ENCODE results near the gene ZNF236. TPM values are rescaled to one million over a fixed set of nuclear protein-coding genes. Genes with fewer than 3 reads are reported as not detected.

Gene ZNF236
- total RNA-seq, 1 donor from 2014 or later = 31.0 TPM

DNA sequence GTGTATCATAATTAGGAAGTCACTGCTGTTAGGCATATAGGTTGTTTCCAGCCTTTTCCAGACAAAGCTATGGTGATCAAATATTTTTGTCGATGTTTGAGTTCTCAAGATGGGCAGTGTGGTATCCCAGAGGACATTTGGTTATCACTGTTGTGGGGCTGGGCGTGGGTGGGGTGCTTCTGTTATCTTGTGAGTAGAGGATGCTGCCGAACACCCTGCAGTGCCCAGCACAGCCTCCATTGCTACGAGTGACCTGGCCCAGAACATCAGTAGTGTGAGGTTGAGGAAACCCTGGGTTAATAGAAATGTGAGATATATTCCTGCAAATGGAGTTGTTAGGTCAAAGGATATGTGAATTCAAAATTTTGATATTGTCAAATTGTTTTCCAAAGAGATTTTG lies 33.2 kb downstream of the ZNF236 start:
- FAIRE-seq = no peak

DNA sequence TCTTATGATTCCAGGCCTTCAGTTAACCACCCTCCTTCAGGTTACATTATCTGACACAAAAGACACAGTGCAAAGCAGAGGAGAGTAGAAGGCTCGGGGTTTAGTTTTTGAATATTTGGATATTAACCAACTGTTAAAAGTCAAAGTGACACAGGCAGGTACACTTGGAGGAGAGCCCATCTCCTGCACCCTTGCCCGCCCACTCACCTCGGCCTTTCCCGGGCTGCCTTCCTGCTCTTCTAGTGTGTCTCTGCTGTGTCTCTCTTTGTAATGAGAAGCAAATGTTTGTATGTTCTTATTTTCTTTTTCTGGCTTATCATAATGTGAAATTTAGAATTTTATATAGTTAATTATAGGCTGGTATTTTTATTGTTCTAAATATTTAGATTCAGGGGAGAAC lies 35.1 kb downstream of the ZNF236 start:
- no peak for FAIRE-seq
- no peak for DNase-seq (ENCODE audit: low spot score in 2 of 2)

More for the DNA sequence above, 33.2 kb downstream of the ZNF236 start:
- no peak for DNase-seq (ENCODE audit: low spot score in 2 of 2)

DNA sequence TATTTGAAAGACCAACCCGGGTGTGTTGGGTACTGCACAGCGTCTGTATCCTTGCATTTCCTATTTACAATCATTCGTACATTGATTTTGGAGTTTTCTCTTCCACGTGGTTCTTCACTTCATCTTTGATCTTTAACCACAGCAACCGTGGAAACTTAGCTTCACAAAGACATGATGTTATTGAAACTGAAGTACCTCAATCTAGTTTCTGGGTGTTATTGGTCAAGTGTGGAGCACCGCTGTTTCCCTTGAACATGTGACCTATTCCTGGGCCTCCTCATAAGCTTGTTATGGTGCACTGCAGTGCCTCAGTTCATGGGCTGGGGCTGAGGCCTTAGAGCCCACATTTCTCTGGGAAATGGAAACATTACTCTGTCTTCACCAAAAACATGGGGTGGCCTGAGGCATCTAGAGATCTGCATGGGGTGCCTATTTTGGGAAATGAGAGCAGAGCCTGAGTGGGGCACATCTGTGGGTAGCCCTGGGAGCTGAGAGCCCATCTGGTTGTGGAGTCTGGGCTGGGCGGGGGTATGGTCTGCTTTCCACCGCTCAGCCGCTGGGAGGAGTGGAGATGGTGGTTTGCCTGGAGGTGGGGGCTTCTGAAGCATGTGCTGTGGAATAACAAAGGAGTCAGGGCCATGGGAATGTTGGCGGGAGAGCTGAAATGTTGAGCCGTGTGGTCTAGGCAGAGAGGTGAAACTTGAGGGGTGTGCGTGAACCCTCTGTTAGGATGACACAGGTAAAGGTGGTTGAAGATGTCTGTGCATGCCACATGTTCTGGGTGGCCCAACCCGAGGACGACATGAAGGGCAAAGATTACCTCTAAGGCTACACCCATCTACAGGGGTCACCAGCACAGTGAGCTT lies 37.4 kb downstream of the ZNF236 start:
- DNase-seq (ENCODE audit: low spot score in 2 of 2) (no peak), FAIRE-seq (no peak)

- FAIRE-seq (no peak), DNase-seq (ENCODE audit: low spot score in 2 of 2) (no peak)
These were observed 38.1 kb downstream of the ZNF236 start for GRCh38 chr18:76860411-76860810.

DNA sequence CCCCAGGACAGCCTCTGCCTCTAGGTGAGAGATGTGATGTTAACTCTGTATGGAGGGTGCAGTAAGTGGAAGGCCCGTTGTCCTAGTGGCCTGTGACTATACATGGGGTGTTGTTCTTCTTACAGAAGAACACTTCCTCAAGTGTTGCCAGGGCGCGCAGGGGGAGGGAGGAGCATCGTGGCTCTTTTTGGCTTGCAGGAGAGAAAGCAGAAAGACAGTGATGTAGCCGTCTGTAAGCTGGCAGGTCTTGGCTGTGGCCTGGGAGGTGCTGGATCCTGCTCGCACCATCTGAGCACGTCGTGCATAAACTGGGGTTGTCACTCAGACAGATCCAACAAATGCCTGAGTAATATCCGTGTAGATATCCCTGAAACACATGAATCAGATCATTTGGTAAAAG lies 44.3 kb downstream of the ZNF236 start:
- FAIRE-seq (no peak), DNase-seq (ENCODE audit: low spot score in 2 of 2) (no peak)

GRCh38 chr18:76873311-76873710 lies 51.0 kb downstream of the ZNF236 start:
- FAIRE-seq = no peak
- no peak for DNase-seq (ENCODE audit: low spot score in 2 of 2)

DNA sequence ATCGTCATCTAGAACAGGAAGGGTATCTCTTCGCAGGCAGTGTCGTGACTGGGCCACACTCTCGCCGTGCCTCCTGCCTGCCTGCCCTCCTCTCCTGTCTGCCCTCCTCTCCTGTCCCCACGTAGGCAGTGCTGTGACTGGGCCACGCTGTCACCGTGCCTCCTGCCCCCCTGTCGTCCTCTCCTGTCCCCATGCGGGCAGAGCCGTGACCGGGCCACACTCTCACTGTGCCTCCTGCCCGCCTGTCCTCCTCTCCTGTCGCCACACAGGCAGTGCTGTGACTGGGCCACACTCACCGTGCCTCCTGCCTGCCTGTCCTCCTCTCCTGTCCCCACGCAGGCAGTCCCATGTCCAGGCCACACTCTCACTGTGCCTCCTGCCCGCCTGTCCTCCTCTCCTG lies 51.4 kb downstream of the ZNF236 start:
- DNase-seq (ENCODE audit: low spot score in 2 of 2) (no peak), FAIRE-seq (no peak)

GRCh38 chr18:76874642-76875389 lies 52.5 kb downstream of the ZNF236 start:
- FAIRE-seq (no peak), DNase-seq (ENCODE audit: low spot score in 2 of 2) (no peak)

DNA sequence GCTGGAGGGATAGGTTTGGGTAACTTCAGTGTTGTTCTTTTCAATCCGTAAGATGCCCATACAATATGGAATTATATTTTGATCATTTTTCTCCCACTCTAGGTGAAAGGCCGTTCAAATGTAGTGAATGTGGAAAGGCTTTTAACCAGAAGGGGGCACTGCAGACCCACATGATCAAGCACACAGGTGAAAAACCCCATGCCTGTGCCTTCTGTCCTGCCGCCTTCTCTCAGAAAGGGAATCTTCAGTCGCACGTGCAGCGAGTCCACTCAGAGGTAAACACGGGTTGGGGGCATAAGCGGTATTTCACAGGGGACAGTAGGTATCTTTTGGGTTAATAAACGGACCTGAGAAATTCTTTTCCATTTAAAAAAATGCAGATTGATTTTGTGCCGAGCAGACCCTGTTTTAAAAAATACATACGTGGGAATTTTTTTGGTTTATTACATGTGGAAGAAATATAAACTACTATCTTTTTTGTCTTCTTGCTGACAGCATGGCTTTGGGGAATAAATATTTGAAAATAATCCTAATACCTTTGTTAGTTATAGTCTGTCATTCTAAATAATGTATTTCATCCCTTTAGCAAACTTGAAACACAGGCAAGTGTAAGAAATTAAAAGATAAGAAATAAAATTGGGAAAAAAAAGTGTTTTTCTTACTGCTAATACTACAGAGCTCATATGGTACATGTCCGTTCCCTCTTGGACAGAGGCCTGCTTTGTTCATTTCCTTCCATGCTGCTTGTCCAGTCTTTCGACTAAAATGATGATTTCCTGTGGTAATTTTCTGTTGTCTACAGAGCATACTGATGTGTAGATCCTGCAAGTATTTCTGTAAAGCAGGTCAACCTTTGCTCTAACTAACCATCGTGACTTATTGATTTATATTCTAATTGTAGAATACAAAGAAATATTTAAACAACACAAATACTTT lies 53.3 kb downstream of the ZNF236 start:
- FAIRE-seq (no peak), DNase-seq (ENCODE audit: low spot score in 2 of 2) (no peak)

DNA sequence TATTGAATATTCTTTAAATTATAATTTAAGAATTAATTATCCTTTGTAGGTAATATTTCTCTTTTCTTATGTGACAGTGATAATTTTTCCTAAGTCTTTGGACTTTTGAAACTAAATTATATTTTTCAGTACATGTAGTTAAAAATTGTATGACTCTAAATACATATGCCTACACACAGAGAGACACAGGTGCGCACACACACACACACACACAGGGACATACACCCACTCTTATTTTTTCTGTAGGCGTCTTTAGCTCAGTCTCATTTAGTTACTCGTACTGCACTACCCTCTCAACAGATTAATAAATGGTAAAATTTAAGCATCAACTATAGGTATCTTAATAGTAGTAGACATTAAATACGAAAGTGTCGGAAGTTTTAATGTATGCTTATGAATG lies 56.1 kb downstream of the ZNF236 start:
- FAIRE-seq (no peak), DNase-seq (ENCODE audit: low spot score in 2 of 2) (no peak)

DNA sequence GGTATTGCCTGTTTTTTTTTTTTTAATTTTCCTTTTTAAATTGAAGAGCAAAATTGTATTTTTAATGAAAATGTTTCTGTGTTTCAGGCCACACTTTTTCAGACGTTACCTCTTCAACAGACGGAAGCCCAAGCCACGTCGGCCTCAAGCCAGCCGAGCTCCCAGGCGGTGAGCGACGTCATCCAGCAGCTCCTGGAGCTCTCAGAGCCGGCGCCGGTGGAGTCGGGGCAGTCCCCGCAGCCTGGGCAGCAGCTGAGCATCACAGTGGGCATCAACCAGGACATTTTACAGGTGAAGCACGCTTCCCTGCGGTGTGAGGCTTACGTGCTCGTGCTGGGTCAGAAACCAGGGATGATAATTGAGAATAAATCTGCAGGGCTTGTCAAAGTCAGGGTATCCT lies 57.7 kb downstream of the ZNF236 start:
- FAIRE-seq = no peak
- no peak for DNase-seq (ENCODE audit: low spot score in 2 of 2)

- DNase-seq (ENCODE audit: low spot score in 2 of 2) = no peak
- FAIRE-seq = no peak
These were observed 59.4 kb downstream of the ZNF236 start for GRCh38 chr18:76881744-76882143.

DNA sequence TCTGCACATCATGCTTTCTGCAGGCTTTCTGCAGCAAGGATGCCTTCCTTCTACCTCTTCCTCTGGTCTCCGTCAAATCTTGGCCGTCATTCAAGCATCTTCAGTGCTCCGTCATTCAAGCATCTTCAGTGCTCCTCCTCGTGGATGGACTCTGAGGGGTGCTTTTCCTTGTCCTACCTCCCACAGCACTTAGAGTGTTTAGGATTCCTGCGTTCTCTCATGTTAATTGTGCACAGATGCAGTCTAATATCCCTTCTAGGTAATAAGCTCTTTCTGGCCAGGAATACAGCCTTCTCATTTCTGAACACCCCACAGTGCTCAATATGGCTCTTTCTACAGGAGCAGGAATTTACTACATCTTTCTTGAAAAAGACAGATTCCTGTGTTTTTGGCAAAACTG lies 59.8 kb downstream of the ZNF236 start:
- DNase-seq (ENCODE audit: low spot score in 2 of 2) (no peak), FAIRE-seq (no peak)

DNA sequence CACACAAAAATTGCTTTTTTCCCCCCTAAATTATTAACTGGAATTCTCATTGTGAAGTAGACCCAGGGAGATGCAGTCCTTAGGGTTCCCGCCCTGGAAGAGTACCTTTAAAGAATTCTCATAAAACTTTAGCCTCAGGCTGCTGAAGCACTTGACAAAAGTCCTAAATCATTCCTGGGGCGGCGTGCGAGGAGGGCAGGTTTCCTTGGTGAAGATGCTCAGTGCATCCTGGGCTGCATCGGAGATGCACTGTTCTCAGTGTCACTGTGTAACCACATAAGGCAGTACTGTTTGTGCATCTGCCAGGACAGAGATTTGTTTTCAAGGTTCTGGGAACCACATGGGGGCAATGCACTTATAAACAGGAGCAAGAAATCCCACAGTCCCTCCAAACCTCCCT lies 62.6 kb downstream of the ZNF236 start:
- DNase-seq (ENCODE audit: low spot score in 2 of 2) (no peak), FAIRE-seq (no peak)

DNA sequence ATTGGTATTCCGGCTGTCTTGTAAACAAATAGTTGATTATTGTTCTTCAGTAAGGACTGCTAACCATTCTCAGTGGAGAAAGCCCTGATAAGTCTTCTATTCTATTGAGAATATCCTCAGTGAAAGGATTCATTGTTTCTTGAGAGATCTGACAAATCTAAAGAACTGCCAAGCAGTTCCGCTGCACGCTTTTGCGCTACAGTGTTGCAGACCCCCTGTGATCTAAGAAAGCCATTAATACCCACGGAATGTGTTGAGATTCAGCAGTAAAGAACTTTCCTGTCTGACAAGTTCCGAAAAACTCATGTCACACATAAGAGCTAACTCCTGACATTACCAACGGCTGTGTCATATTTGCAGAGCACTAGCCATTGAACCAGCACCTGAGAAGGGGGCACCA lies 63.8 kb downstream of the ZNF236 start:
- FAIRE-seq = no peak
- no peak for DNase-seq (ENCODE audit: low spot score in 2 of 2)

- no peak for DNase-seq (ENCODE audit: low spot score in 2 of 2)
- FAIRE-seq = no peak
These were observed 66.8 kb downstream of the ZNF236 start for GRCh38 chr18:76889091-76889699.

DNA sequence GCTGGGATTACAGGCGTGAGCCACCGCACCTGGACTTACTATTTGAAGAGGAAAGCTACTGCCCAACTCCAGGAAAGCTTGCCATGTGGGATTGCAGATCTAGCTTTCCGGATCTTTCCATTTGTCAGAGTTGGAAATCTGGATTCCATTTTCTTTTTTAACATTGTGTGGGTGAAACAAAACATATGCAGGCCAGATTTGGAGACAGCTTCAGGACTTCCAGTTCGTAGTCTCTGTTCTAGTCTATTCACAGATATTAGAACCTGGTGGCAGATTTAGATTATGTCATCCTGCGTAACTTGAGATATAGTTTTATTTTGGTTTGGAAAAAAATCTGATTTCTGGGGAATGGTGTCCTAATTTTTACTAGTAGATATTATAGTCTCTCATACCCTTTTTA lies 70.5 kb downstream of the ZNF236 start:
- FAIRE-seq (no peak), DNase-seq (ENCODE audit: low spot score in 2 of 2) (no peak)

DNA sequence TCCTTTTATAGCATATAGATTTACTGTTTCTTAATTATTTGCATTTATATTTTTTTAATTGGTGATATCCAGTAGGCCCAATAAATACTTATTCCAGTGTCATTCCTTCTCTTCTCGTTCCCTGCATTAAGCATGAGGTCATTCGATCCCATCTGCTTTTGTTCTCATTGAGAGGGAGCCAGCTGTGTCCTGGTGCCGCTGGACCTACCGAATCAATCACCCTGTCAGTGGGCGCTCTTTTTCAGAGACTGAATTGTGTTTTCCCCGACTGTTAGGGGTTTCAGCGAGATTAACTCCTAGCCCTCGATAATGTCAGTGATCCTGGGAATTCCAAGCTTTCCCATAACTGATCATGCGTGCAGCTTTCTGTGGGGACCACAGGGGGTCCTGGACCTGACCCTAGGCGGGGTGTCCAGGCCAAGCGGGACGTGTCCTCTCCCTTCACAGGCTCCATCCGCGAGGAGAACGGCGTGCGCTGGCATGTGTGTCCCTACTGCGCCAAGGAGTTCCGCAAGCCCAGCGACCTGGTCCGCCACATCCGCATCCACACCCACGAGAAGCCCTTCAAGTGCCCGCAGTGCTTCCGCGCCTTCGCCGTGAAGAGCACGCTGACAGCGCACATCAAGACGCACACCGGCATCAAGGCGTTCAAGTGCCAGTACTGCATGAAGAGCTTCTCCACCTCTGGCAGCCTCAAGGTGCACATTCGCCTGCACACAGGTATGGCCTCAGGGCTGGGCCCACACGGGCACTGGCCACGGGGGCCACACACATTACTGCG lies 72.4 kb downstream of the ZNF236 start:
- FAIRE-seq (no peak), DNase-seq (ENCODE audit: low spot score in 2 of 2) (no peak)

DNA sequence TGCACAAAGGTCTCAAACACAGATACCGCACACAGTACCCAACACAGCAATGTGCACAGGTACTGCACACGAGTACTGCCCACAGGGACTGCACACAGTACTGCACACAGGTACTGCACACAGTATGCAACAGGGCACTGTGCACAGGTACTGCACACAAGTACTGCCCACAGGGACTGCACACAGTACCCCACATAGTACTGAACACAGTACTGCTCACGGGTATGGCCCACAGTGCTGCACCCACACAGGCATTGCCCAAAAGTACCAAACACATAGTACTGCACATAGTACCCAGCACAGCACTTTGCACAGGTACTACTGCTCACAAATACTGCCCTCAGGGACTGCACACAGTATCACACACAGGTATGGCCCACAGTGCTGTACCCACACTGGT lies 73.1 kb downstream of the ZNF236 start:
- FAIRE-seq (no peak), DNase-seq (ENCODE audit: low spot score in 2 of 2) (no peak)

DNA sequence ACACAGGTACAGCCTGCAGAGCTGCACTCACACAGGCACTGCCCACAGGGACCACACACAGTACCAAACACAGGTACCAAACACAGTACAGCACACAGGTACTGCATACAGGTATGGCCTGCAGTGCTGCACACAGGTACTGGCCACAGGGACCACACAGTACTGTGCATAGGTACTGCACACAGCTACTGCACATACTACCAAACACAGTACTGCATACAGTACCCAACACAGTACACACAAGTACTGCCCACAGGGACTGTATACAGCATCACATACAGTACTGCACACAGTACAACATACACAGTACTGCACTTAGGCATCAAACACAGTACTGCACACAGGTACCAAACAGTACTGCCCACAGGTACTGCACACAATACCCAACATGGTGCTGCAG lies 74.3 kb downstream of the ZNF236 start:
- DNase-seq (ENCODE audit: low spot score in 2 of 2) = no peak
- FAIRE-seq = no peak
